Thoracic aorta (tissue), 2 donors: ENCODE results near the gene SEC14L3. TPM values are rescaled to one million over a fixed set of nuclear protein-coding genes. Genes with fewer than 3 reads are reported as not detected.

ENCODE experiments used
- ATAC-seq: fragments of 150-250 bp; one replicate; pipeline ENCODE4 v1.8.0; 2017; ENCODE audit warnings: low read depth; ENCODE audit not compliant: insufficient number of reproducible peaks, low FRiP score
- DNase-seq: peaks from one replicate; pipeline ENCODE4 v3.0.0-alpha.2; 2020; ENCODE audit warnings: low spot score
- H3K27ac ChIP-seq, 2 donors: fragments of 200-600 bp; sonication (generic); 1 replicate in 1 of 2; 2 replicates in 1 of 2; pipeline ENCODE4 v1.5.1; 2016; ENCODE audit warnings: mild to moderate bottlenecking in 2 of 2, moderate library complexity in 2 of 2
- H3K27me3 ChIP-seq: fragments of 200-600 bp; sonication (generic); replicated peaks from 2 replicates; pipeline ENCODE4 v1.6.0; 2016; ENCODE audit warnings: mild to moderate bottlenecking; ENCODE audit not compliant: insufficient read depth
- H3K36me3 ChIP-seq: fragments of 200-600 bp; sonication (generic); one replicate; pipeline ENCODE4 v1.5.1; 2016
- H3K4me1 ChIP-seq, 2 donors: fragments of 200-600 bp; sonication (generic); 1 replicate in 1 of 2; 2 replicates in 1 of 2; pipeline versions ENCODE4 v1.5.1 to v1.6.0; 2016; ENCODE audit warnings: low read depth in 2 of 2, mild to moderate bottlenecking in 1 of 2; ENCODE audit not compliant: control insufficient read depth in 1 of 2
- H3K4me3 ChIP-seq: fragments of 200-600 bp; sonication (generic); 2 replicates; pipeline ENCODE4 v1.5.1; 2016; ENCODE audit warnings: mild to moderate bottlenecking
- H3K9me3 ChIP-seq: fragments of 200-600 bp; sonication (generic); 2 replicates; pipeline ENCODE4 v1.5.1; 2016
- total RNA-seq, 2 donors: library from RNA; depleted of rRNA; stranded (reverse); fragments of >200 nt; gene quantifications; one replicate each; pipeline versions ENCODE4 v1.1.0 to v1.2.3, GENCODE V29; 2016
- TF ChIP-seq, protein P1 (sequence below): fragments of 200-600 bp; sonication (generic); IDR thresholded peaks from one replicate; pipeline ENCODE4 v1.5.1; 2019; ENCODE audit warnings: antibody characterized with exemption

The SEC14L3 gene
- total RNA-seq = not detected

DNA sequence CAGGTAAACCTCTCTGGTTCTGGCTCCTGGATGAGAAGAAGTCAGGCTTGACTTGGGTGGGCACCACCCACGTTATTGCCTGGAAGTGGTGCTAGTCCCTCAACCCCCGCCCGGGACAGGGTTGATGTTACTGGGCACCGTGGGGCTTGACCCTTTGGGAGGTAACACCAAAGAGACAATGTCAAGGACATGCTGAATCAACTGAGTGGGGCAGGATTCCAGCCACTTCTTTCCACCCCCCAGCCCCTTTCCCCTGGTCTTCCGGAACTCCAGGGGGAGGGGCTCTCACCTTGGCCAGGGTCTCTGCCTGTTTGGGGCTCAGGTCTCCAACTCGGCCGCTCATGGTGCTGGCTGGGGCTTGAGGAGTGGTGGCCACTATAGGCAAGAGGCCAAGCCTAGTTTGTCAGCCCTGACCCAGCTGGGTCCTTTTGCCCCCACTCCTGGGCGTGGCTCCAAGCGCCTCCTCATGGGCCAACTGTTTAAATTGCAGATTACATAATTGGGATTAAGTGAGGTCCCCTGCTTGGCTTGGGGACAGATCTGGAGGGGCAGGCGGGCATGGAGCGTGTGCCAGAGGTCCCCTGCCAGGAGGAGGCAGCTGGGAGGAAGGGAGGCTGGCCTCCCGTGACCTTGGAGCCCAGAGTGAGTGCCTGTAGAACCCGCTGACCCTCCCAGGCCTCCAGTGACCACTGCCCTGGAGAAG, at the start of gene SEC14L3:
Gene SEC14L3 (minus strand): TSS at position 402 of the 703 bp plus-strand sequence. CDS start 59 bp downstream, at position 343.
- Histone ChIP-seq H3K36me3 (no peaks in the 10 kb centered on the region), H3K9me3 (no peaks in the 10 kb centered on the region), H3K4me1 (no peaks in the 10 kb centered on the region), H3K27ac (no peak within 1 kb of the TSS), H3K4me3 (no peak within 1 kb of the TSS), H3K27me3 (no peaks in the 10 kb centered on the region)
- DNase-seq = no peak
- TF ChIP-seq, protein P1, sequence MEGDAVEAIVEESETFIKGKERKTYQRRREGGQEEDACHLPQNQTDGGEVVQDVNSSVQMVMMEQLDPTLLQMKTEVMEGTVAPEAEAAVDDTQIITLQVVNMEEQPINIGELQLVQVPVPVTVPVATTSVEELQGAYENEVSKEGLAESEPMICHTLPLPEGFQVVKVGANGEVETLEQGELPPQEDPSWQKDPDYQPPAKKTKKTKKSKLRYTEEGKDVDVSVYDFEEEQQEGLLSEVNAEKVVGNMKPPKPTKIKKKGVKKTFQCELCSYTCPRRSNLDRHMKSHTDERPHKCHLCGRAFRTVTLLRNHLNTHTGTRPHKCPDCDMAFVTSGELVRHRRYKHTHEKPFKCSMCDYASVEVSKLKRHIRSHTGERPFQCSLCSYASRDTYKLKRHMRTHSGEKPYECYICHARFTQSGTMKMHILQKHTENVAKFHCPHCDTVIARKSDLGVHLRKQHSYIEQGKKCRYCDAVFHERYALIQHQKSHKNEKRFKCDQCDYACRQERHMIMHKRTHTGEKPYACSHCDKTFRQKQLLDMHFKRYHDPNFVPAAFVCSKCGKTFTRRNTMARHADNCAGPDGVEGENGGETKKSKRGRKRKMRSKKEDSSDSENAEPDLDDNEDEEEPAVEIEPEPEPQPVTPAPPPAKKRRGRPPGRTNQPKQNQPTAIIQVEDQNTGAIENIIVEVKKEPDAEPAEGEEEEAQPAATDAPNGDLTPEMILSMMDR = no peak
- no peak for ATAC-seq

DNA sequence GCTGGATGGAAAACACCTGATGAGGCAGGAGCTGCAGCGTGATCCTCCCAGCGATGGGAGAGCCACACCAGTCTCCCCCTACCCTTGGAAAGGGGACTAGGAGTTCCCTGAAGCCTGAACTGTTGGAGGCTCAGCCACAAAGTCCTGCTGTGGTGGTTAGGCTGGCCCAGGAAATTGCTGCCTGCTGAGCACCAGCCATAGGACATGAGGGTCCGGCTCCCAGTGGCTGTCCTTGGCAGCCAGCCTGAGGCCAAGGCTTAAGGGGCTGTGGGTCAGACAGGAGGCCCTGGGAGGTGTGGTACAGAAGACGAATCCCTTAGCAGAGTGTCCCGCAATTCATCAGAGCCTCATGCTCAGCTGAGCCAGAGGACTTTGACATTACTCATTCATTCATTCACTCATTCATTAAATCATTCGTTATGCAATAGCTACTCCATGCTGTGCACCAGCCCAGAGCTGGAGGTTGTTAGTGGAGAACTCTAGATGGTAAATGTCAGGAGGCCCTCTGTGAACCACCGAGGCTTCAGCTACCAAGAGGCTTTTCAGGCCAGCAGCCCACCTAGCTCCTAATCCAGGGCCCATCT, 48.1 kb upstream of the SEC14L3 start:
- H3K4me1 ChIP-seq = no peaks in the 10 kb centered on the region
- DNase-seq (no peak), ATAC-seq (no peak)
- TF ChIP-seq, protein P1 = no peak
- H3K27ac ChIP-seq = no peak overlapping the region
- H3K4me3 ChIP-seq = no peak overlapping the region
- no peaks in the 10 kb centered on the region for H3K36me3 ChIP-seq
- no peaks in the 10 kb centered on the region for H3K27me3 ChIP-seq
- no peaks in the 10 kb centered on the region for H3K9me3 ChIP-seq

DNA sequence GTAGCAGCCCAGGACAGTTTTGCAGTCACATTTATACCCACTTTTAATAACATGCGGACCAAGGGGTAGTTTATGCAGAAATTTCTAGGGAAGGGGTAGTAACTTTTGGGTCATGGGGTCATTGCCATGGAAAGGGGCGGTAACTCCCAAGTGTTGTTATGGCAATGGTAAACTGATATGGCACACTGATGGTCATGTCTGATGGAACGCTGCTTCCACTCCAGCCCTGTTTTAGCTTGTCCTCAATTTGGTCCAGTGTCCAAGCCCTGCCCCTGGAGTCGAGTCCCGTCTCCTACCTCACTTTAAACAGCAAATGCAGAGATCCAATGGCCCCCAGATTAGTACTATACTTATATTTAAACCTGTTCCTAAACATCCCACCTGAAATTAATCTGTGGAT, 44.9 kb upstream of the SEC14L3 start:
- DNase-seq (no peak), ATAC-seq (no peak)
- H3K9me3 ChIP-seq = no peaks in the 10 kb centered on the region
- H3K27ac ChIP-seq = no peak overlapping the region
- H3K4me3 ChIP-seq = no peak overlapping the region
- TF ChIP-seq, protein P1 = no peak
- no peaks in the 10 kb centered on the region for H3K27me3 ChIP-seq
- H3K36me3 ChIP-seq = no peaks in the 10 kb centered on the region
- H3K4me1 ChIP-seq = no peaks in the 10 kb centered on the region

DNA sequence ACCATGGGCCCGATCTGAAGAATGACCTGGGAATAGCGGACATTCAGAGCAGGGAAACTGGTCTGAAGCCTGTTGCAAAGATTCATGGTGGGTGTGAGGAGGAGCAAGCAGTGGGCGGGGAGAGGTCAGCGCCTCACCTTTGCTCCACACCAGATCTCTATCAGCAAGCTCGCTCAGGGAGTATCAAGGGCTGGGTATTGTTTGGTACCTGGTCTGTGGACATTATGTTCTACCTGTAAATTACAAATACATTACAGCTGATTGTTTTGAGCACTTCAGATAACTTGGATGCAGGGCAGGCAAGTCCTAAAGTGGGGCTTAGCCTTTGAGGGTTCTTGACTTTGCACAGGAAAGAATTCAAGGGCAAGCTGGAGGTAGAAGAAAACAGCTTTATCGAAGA, 44.5 kb upstream of the SEC14L3 start:
- ATAC-seq (no peak), DNase-seq (no peak)
- Histone ChIP-seq H3K27ac (no peak overlapping the region), H3K4me1 (no peaks in the 10 kb centered on the region), H3K27me3 (no peaks in the 10 kb centered on the region), H3K9me3 (no peaks in the 10 kb centered on the region), H3K36me3 (no peaks in the 10 kb centered on the region), H3K4me3 (no peak overlapping the region)
- TF ChIP-seq, protein P1 = no peak

DNA sequence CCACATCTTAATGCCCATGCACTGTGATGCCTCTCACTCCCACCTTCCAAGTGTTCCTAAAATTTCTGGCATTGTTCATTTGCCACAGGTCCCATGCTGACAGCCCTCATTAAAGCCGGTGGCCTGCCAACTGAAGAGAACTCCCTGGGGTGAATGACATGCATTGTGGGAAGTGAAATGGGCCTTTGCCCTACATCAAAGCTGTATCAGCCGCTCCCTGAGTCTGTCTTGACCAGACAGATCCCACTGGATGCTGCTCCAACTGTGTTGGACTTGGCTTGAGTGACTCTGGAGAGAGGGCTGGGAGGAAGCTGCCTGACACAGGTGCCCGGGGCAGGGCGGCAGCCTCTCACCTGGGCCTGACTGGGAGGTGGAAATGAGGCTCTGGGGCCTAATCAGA, 42.4 kb upstream of the SEC14L3 start:
- Histone ChIP-seq H3K36me3 (no peaks in the 10 kb centered on the region), H3K4me3 (no peak overlapping the region), H3K4me1 (no peaks in the 10 kb centered on the region), H3K27ac (no peak overlapping the region), H3K27me3 (no peaks in the 10 kb centered on the region), H3K9me3 (no peaks in the 10 kb centered on the region)
- no peak for ATAC-seq
- DNase-seq = no peak
- TF ChIP-seq, protein P1 = no peak
